ENCODE measurements around the gene SYT1.

- no peak for TF ChIP-seq CTCF (IDR thresholded peaks at IDR 0.05)
- TF ChIP-seq EP300 (IDR thresholded peaks at IDR 0.05): no peak
These were observed 141.7 kb downstream of the SYT1 start for GRCh38 chr12:79006306-79006705.

Measured in sigmoid colon (tissue), 4 donors.